NCI-H2107 treated with DMSO at 0.1 percent for 48 hours (cell line): Measurements from ENCODE around the gene FLRT1.
A peak's percentile ranks its signal among the peaks of the same experiment; 100 is the strongest.
"Not testable (repeated sequence)": the region's sequence is repeated elsewhere in the genome, so short reads cannot be mapped to it uniquely, and the experiment has no call there.

Experiments used
- DNase-seq: peaks from one replicate; lab custom pipeline; 2025; ENCODE audit not compliant: unreplicated experiment; lab: John Stamatoyannopoulos, UW

FLRT1 gene

GRCh38 chr11:64044730-64045393, 9.1 kb downstream of the FLRT1 start:
- peak; percentile 24 for DNase-seq

DNA sequence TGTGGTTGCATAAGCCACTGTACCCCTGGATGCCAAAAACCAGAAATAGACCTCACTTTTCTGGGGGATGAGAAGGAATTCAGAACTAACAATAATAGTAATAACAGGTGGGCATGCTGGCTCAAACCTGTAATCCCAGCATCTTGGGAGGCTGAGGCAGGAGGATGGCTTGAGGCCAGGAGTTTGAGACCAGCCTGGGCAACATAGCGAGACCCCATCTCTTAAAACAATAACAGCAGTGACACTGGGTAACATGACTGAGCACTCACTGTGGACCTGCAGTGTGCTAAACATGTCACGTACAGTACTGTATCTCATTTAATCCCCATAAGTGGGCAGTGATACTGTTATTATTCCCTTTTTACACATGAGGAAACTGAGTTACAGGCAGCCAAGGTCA, 10.0 kb downstream of the FLRT1 start:
- no peak for DNase-seq

DNA sequence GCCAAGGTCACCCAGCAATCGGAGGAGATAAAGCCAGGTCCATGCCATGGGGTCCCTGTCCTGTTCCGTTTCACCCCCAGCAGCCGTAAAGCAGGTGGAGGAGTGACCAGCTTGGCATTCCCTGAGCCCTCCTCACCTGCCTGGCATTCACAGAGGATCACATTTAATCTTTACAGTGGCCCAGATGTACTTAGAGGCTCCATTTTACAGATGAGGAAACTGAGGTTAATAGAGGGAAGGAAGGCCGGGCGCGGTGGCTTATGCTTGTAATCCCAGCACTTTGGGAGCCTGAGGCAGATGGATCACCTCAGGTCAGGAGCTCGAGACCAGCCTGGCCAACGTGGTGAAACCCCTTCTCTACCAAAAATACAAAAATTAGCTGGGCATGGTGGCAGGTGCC, 11.6 kb downstream of the FLRT1 start:
- DNase-seq: not testable (repeated sequence)

DNA sequence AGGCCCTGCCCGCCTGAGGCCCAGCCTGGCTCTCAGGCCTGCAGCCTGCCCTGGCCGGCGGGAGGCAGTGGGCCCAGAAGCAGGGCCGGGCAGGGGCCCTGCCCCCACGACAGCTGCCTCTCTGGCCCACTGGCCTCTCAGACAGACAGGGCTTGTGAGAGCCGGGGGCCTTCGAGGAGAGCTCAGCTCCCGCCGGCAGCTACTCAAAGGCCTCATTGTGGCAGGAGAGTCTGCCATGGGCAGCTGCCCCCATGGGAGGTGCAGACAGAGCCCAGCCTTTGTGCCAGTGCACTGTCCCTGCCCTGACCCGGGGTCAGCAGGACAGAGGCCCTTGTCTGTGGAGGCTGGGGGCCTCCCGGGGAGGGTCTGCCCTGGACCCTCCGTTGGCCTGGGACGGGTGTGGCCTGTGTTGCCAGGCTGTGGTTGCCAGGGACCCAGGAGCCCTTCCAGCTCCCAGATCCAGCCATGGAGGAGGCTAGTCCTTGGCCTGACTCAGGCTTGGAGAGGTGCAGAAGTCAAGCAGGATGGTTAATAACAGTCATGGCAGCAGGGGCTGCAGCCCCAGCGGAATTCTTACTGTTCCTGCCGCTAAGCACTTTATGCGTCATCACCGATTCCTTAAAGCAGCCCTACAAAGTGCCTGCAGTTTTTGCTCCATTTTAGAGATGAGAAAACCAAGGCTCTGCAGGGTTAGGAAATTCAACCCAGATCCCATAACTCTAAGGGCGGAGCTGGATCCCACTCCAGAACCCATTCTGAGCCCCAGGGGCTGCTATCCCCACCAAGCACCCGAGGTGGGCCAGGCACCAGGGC, 12.5 kb downstream of the FLRT1 start:
- no peak for DNase-seq

GRCh38 chr11:64049509-64049908, 13.8 kb downstream of the FLRT1 start:
- no peak for DNase-seq

DNA sequence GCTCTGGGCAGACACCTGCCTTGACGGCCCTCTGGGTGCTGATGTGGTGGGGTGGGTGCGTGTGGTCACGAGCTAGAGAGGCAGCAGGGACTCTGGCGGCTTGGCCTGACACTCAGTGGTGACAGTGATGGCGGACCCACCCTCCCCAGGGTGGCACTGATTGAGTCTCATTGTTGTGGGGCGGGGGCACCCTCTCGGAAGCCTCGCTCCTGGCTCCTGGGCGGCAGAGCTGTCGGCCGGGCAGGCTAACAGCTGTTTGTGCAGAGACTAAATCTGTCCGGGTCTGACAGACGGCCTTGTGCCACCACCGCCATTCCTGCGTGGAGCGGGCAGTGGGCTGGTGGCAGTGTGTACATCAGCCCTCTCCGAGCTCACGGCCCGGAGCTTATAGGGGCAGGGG, 15.6 kb downstream of the FLRT1 start:
- no peak for DNase-seq

DNA sequence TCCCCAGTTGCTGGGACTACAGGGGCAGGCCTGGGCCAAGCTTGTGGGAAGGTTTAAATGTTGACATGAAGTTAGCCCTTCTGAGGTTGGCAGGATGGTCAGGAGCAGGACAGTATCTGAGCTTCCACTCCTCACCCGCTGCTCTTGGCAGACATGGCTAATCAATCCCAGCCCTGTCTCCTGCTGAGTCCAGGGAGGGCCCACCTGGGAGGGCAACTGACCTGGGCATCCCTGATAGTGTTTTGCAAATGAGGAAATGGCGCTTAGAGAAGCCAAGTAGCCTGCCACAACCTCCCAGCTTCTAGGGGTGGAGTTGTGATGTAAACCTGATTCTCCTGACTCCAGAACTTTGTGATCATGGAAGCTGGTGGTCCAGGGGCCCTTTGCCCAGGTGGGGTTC, 16.7 kb downstream of the FLRT1 start:
- DNase-seq: no peak

GRCh38 chr11:64052938-64053622, 17.3 kb downstream of the FLRT1 start:
- no peak for DNase-seq

DNA sequence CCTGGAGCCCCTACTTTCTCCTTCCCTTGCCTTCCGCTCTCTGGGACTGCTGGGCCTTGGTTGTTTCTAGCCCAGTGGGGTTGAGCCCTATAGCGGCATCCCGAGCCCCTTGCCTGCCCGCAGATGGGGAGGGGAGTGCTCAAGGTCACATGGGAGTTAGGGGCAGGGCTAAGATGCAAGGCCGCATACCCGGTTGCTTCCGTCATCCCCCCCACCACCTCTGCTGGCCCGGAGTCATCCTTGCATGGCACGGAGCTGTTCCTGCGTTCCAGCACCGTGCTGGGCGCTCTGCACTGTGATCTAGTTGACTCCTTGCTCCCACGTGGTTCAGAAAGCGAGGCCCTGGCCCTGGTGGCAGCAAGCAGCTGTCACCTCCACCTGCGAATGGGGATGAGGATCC, 18.0 kb downstream of the FLRT1 start:
- no peak for DNase-seq

DNA sequence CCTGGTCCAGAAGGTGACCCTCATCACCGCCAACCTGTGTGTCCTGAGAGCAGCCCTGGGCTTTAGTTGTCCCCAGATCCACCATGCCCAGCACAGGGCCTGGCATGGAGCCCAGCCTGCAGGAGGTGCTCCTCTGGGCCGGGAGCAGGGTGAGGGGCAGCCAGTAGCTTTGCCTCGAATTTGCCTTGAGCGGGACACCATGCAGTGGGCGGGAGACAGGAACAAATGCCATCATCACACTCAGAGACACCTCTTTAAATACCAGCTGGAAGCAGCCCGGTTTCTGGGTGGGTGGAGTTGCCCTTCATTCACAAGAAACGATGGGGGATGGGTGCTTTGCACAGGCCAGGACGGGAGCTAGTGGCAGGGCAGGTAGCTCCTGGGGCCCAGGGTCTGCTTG, 19.3 kb downstream of the FLRT1 start:
- DNase-seq: no peak

GRCh38 chr11:64056213-64056785, 20.6 kb downstream of the FLRT1 start:
- DNase-seq: peak; percentile 41

DNA sequence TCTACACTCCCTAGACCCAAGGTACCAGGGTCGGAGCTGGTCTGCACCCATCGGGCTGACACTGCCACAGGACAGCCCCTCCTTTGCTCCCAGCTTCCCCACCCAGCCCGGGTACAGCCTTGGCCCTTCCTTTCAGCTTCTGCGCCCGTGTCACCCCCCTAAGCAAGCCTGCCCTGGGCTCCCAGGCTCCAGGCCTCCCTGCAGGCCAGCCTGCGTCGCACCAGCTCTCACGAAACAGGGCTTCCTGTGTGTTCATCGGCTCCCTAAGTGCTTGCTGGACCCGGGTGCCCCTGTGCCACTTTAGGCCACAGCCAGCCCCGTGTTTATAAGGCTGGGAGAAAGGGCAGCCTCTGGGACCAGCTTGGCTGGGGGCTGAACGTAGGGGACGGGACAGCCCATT, 21.1 kb downstream of the FLRT1 start:
- no peak for DNase-seq

DNA sequence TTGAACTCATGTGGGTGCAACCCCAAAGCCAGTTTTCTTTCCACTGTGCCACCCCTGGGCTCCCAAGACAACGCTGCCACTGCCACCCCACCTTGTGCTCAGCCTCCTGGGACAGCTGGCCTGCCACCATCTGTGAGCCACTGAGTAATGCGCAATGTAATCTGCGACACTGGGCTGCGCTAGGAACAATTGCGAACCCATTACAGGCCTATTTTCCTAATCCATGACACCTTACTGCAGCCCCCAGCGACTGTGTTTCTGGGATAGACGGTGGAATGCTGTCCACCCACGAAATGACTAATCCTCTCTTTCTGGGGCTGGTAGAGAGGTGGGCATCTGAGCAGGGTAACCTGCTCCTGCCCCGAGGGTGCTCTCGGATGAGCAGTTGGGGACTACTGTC, 22.2 kb downstream of the FLRT1 start:
- no peak for DNase-seq

- DNase-seq: peak; percentile 16
Measured at GRCh38 chr11:64058494-64058893, 22.8 kb downstream of the FLRT1 start.

DNA sequence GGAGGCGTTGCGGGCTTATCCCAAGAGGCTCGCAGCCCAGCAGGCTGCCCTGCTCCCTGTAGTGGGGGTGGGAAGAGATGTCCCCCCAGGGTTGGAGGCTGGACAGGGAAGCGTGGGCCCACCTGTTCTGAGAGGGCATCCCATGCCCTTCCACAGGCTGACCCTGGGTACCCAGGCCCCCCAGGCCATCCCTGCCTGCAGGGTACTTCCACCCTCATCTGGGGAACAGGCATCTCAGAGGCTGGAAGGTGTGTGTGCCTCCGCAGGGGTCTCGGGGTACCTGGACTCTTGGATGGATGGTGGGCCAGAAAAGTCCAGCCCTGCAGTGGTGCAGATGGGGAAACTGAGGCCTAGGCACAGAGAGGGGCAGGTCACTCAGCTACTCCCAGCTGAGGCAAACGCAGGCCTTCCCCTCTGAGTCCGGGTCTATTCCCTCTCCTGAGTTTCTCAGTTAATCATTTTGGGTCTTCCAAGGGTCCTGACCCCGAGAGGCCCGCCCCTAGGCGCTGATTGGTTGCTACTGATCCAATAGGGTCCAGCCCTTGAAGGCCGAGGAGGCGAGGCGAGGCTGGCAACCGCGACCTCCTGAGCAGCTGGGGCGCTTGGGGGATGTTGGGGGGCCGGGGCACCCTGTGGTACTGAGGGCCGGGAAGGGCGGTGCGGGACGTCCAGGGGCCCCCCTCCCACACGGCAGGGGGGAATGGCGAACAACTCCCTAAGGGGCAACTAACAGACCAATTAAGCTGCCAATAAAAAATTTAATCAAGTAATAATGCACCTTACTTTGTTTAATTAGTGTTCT, 23.8 kb downstream of the FLRT1 start:
- no peak for DNase-seq

DNA sequence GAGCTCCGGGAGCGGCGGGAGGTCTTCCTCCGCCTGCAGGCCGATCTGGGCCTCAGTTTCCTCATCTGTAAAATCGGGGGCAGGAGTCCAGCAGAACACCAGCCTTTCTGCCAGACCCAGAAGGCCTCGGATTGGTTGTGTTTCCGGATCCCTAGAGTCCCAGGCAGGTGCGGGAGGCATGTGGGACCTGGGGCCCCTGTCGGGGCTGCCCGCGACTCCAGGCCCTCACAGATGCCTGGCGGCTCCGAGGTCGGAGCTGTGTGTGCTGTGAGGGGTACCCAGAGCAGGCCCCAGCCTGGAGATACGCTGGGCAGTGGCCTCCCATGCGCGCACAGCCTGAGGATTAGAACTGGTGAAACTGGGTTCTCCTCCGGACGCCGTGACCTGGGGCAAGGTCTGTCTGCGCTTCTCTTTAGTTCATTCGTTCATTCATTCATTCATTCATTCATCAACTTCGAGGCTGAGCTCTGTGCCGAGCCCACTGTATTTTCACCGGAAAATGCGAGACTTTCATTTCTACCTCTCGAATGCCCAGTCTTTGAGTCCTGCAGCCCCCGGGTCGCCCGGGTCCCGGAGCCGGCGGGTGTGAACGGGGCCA, 24.6 kb downstream of the FLRT1 start:
- DNase-seq: no peak

GRCh38 chr11:64060861-64061444, 25.2 kb downstream of the FLRT1 start:
- peak; percentile 20 for DNase-seq

DNA sequence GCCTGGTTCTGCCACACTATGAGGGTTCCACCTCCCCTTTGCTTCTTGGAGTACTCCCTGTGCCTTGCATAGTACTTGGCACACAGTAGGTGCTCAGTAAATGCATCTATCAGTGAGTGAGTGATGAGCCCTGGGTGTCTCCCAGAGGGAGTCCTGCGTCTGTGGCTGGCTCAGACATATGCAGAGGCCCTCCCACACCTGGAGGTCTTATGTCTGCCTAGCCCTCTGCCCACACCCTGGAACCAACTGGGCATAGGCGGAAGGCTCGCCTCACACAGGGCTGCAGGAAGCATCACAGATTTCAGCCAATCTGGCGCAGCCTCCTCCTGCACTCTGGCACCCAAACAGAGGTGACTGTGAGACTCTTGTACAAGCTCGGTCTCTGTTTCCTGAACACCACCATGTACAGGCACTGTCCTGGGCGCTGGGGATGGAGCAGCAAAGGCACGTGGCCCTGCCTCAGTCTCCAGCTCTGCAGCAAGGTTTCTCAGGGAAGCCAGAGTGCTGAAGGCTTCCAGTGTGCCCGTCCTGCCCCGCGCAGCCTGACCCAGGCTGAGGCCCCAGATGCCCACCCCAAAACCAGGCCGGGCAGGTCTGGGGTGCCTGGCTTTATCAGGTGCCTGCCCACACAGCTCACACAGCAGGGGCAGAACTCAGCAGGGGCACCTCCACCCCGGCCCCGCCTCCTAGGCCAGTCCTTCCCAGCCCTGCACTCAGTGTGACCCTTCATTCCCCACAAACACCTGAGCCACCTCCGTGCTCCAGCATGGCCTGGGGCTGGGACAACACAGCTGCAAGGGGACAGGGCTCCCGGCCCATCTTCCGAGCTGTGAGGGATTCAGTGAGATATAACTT, 26.7 kb downstream of the FLRT1 start:
- DNase-seq: no peak

- DNase-seq: no peak
Measured at GRCh38 chr11:64063777-64064176, 28.0 kb downstream of the FLRT1 start.
